Astrocyte of the spinal cord (primary cell): ENCODE data around the gene ULK4.
A peak's percentile ranks its signal among the peaks of the same experiment; 100 is the strongest.

ENCODE experiments used
- DNase-seq: peaks from one replicate; pipeline ENCODE4 v3.0.0; 2011; ENCODE audit warnings: low read depth, low spot score
- H3K4me3 ChIP-seq: 2 replicates; pipeline ENCODE4 v1.5.1; 2011; ENCODE audit warnings: low read depth, mild to moderate bottlenecking, low read length, moderate library complexity
- in situ Hi-C: cut with HindIII; loops from 2 replicates; pipeline ENCODE4 v1.10.0; 2017; ENCODE audit warnings: low sequenced_read_pairs
- TF ChIP-seq, protein P1 (sequence below): IDR thresholded peaks from 2 replicates; pipeline ENCODE4 v1.5.1; 2012; ENCODE audit warnings: low read depth, mild to moderate bottlenecking, low read length, inconsistent platforms

The ULK4 gene

DNA sequence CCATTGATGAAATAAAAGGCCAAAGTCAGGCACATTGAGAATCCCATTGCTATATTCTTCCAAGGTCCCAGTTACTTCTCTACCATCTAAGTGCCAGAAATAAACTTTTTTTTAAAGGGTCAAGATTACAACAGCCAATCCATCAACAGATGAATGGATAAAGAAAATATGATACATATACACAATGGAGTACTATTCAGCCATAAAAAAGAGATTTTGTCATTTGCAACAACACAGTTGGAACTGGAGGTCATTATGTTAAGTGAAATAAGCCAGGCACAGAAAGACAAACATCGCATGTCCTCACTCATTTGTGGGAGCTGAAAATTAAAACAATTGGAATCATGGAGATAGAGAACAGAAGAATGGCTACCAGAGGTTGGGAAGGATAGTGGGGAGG is 25.5 kb downstream of the ULK4 start:
- in situ Hi-C loops: no loop called here
- DNase-seq: no peak
- H3K4me3 ChIP-seq: no peak overlapping the region
- TF ChIP-seq, protein P1, sequence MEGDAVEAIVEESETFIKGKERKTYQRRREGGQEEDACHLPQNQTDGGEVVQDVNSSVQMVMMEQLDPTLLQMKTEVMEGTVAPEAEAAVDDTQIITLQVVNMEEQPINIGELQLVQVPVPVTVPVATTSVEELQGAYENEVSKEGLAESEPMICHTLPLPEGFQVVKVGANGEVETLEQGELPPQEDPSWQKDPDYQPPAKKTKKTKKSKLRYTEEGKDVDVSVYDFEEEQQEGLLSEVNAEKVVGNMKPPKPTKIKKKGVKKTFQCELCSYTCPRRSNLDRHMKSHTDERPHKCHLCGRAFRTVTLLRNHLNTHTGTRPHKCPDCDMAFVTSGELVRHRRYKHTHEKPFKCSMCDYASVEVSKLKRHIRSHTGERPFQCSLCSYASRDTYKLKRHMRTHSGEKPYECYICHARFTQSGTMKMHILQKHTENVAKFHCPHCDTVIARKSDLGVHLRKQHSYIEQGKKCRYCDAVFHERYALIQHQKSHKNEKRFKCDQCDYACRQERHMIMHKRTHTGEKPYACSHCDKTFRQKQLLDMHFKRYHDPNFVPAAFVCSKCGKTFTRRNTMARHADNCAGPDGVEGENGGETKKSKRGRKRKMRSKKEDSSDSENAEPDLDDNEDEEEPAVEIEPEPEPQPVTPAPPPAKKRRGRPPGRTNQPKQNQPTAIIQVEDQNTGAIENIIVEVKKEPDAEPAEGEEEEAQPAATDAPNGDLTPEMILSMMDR: no peak

DNA sequence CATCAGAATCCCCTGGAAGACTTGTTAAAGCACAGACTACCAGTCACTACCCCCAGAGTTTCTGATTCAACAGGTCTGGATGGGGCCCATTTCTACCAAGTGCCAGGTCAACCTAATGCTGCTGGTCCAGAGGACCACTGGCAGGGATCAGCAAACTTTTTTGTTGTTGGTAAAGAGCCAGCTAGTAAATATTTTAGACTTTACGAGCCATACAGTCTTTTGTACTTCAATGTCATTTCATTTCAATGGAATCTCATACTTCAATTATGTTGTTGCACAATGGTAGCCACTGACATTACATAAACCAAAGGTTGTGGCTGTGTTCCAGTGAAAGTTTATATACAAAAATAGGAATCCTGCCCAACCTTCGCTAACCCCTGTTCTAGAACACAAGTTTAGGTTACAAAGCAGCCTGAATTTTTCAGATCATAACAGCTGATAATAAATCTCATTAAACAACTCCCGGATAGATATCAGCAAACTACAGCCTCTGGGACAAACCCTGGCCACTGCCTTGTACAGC is 28.7 kb downstream of the ULK4 start:
- peak; percentile 41 for DNase-seq
- TF ChIP-seq, protein P1: no peak

DNA sequence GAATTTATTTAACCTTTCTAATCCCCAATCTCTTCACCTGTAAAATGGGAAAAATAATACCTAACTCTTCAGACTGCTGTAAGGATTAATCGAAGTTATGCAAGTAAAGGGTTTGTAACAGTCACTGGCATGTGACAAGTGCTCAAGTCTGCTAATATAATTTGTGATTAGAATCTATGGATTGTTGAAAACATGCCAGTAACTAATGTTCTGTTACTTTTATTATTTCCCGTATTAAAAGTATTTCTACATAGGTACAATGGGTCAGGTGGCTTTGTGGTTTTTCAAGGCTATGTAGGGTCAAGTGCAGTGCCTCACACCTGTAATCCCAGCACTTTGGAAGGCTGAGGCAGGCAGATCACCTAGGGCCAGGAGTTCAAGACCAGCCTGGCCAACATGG is 29.4 kb downstream of the ULK4 start:
- no peak for DNase-seq
- H3K4me3 ChIP-seq: no peak overlapping the region
- in situ Hi-C loops: no loop called here
- TF ChIP-seq, protein P1: no peak

More for the DNA sequence above, 28.7 kb downstream of the ULK4 start:
- in situ Hi-C loops: no loop called here
- no peak overlapping the region for H3K4me3 ChIP-seq

DNA sequence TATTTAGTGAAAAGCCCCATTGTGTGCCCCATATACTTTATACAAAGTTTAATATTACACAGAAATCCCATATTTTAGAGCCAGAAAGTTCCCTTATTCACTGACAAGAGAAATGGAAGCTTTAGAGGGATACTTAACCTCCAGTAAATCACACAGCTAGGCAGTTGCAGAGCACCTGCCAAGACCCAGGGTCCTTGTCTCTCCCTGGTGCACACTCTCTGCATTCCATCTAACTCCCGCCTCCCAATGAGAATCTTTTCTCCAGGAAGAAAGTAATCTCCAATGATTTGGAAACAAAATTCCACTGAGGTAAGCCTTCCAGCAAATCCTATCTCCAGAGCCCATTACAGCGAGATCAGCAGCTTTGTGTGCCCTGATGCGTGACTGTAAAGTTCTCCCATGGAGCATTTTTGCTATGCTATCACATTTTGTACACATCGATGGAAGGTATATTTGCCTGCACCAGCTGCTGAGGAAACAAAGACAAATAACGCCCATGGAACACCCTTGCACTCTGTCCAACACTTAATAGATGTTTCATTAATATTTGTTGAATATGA is 41.4 kb downstream of the ULK4 start:
- DNase-seq: no peak
- no peak overlapping the region for H3K4me3 ChIP-seq
- TF ChIP-seq, protein P1: no peak
- in situ Hi-C loops: no loop called here

DNA sequence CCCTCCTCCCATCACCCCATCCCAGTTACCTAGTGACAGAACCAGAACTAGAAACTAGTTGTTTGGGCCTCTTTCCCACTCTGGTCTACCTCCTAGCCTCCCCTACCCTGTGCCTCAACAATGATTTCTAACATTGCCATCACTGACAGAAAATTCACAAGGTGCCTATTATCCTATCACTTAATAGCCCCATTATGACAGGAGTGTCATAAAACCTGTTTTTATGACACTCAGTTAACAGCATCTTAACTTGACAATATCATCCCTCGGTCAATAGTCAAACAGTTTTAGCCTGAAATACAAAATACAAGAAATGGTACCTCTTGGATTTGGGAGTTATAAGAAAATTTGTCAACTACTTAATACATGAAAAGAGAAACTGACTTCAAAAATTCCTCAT is 46.5 kb downstream of the ULK4 start:
- H3K4me3 ChIP-seq: no peak overlapping the region
- TF ChIP-seq, protein P1: no peak
- in situ Hi-C loops: no loop called here
- DNase-seq: no peak

DNA sequence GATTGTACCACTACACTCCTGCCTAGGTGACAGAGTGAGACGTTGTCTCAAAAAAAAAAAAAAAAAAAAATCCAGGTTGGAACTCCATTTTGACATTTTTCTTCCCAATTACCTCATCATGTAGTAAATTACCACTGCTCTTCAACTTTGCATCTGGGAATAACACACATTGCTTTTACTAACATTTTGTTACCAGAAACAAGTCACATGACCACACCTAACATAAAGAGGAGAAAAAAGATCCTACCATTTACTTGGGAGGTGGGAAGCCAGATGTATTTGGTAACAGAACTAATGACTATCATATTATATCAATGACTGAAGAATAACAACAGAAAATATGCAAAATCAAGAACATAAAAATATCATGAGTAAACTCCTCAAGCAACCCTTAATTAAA is 49.6 kb downstream of the ULK4 start:
- H3K4me3 ChIP-seq: no peak overlapping the region
- in situ Hi-C loops: no loop called here
- TF ChIP-seq, protein P1: no peak
- DNase-seq: no peak
